WTC11 (cell line): ENCODE data around the gene PLEKHG5. TPM values are rescaled to one million over a fixed set of nuclear protein-coding genes. Genes with fewer than 3 reads are reported as not detected.

Experiments used
- ATAC-seq: fragments of 200-7000 bp; cut with Tn5 transposase; 2 replicates; pipeline ENCODE4 v1.10.0; 2021; ENCODE audit warnings: mild to moderate bottlenecking, moderate library complexity
- CTCF ChIA-PET: fragments of 300-600 bp; sonication (Branson Sonifier 250); formaldehyde crosslinking; loops from one replicate; lab custom pipeline; 2021; ENCODE audit warnings: antibody characterized with exemption; lab: Charles Lee
- POLR2A ChIA-PET: fragments of 350-600 bp; sonication (Branson Sonifier 250); formaldehyde crosslinking; loops from one replicate; lab custom pipeline; 2021; ENCODE audit warnings: antibody characterized with exemption; lab: Charles Lee
- DNase-seq: peaks from one replicate; pipeline ENCODE4 v3.0.0; 2021; ENCODE audit warnings: low spot score
- H3K27ac Mint-ChIP-seq: 2 replicates; pipeline ENCODE4 v1.8.0; 2021; ENCODE audit warnings: mixed read lengths
- H3K27me3 Mint-ChIP-seq: 2 replicates; pipeline ENCODE4 v1.8.0; 2021; ENCODE audit warnings: low read depth, mild to moderate bottlenecking, moderate library complexity, mixed read lengths
- H3K36me3 Mint-ChIP-seq: 2 replicates; pipeline ENCODE4 v1.8.0; 2021; ENCODE audit warnings: mixed read lengths
- H3K4me1 Mint-ChIP-seq: 2 replicates; pipeline ENCODE4 v1.8.0; 2022; ENCODE audit warnings: mixed read lengths
- H3K4me3 Mint-ChIP-seq: 2 replicates; pipeline ENCODE4 v1.8.0; 2021; ENCODE audit warnings: mild to moderate bottlenecking, moderate library complexity, mixed read lengths
- H3K9me3 Mint-ChIP-seq: 2 replicates; pipeline ENCODE4 v1.8.0; 2021; ENCODE audit warnings: mixed read lengths
- CREB1 ChIP-seq: sonication (generic); formaldehyde crosslinking; IDR thresholded peaks from 2 replicates; pipeline ENCODE4 v1.8.0; 2023; ENCODE audit warnings: mild to moderate bottlenecking, missing genetic modification reagents
- GABPB1 ChIP-seq: sonication (generic); formaldehyde crosslinking; IDR thresholded peaks from 2 replicates; pipeline ENCODE4 v1.8.1; 2023; ENCODE audit warnings: mild to moderate bottlenecking, missing genetic modification reagents
- MXD4 ChIP-seq: fragments of 250-450 bp; sonication (Bioruptor Pico); IDR thresholded peaks from 2 replicates; pipeline ENCODE4 v1.8.0; 2021; ENCODE audit warnings: mild to moderate bottlenecking, moderate library complexity, borderline replicate concordance
- NR3C1 ChIP-seq: sonication (generic); formaldehyde crosslinking; conservative IDR thresholded peaks from 2 replicates; pipeline ENCODE4 v1.8.1; 2023; ENCODE audit warnings: low read depth, mild to moderate bottlenecking, missing genetic modification reagents
- OVOL2 ChIP-seq: fragments of 250-450 bp; sonication (Bioruptor Pico); IDR thresholded peaks from 2 replicates; pipeline ENCODE4 v1.9.0; 2021; ENCODE audit warnings: mild to moderate bottlenecking, borderline replicate concordance
- PRRX2 ChIP-seq: fragments of 250-450 bp; sonication (Bioruptor Pico); IDR thresholded peaks from 2 replicates; pipeline ENCODE4 v1.8.0; 2021; ENCODE audit warnings: mild to moderate bottlenecking
- total RNA-seq: library from RNA; stranded (reverse); gene quantifications from 3 replicates; pipeline ENCODE4 v1.2.3, GENCODE V29; 2021
- TF ChIP-seq, protein P1 (sequence below): sonication (generic); formaldehyde crosslinking; IDR thresholded peaks from 2 replicates; pipeline ENCODE4 v1.8.0; 2022; ENCODE audit warnings: mild to moderate bottlenecking, missing genetic modification reagents
- TF ChIP-seq, protein P2 (sequence below): sonication (generic); formaldehyde crosslinking; IDR thresholded peaks from 2 replicates; pipeline ENCODE4 v1.8.1; 2023; ENCODE audit warnings: mild to moderate bottlenecking, missing genetic modification reagents, borderline replicate concordance
- TF ChIP-seq, protein P3 (sequence below): sonication (generic); formaldehyde crosslinking; IDR thresholded peaks from 2 replicates; pipeline ENCODE4 v1.8.1; 2023; ENCODE audit warnings: mild to moderate bottlenecking, moderate library complexity, missing genetic modification reagents
- TF ChIP-seq, protein P4 (sequence below): sonication (generic); formaldehyde crosslinking; IDR thresholded peaks from 2 replicates; pipeline ENCODE4 v1.8.1; 2022; ENCODE audit warnings: missing genetic modification reagents, borderline replicate concordance
- TF ChIP-seq, protein P5 (sequence below): fragments of 250-450 bp; sonication (Bioruptor Pico); IDR thresholded peaks from 2 replicates; pipeline ENCODE4 v1.9.0; 2021; ENCODE audit warnings: mild to moderate bottlenecking, borderline replicate concordance

Gene PLEKHG5
- total RNA-seq, 1 experiment from 2014 or later, result 27.5 TPM

DNA sequence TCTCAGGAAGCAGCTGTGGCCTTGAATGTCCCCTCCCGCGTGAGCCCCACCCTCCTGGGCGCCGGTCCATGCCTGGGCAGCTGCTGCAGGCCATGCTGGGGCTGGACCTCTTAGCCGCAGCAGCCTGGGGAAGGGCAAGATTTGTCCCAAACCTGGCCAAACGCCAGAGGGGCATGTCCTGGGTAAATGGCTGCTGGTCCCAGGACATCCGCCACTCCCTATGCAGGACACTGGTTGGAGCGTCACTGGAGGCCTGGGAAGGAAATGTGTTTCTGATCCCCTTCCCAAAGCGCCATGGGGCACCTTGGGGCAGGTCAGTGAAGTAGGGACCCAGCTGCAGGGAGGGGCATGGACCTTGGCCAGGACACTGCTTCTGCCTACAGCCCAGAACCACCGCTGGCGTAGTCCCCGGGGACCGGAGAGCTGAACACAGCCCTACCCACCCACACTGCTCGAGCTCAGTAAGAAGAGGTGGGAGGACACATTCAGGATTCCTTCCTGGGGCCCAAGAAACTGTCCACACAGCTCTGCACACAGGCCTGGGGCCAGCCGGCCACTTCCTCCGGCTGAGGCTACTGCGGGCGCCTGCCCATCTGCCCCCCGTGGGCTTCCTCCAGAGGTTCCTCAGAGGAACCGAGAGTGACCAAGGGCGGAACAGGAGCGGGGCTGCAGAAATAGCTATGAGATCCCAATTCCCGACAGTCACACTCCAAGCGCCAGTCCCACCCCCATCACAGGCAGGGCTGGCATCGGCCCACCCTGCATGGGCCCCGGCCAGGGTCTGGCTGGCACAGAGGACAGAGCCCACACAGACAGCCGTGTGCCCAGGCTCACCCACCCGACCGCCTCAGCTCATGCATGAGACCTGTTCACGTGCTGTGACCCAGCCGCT lies 10.8 kb upstream of the PLEKHG5 start (continued):
- TF ChIP-seq, protein P1, sequence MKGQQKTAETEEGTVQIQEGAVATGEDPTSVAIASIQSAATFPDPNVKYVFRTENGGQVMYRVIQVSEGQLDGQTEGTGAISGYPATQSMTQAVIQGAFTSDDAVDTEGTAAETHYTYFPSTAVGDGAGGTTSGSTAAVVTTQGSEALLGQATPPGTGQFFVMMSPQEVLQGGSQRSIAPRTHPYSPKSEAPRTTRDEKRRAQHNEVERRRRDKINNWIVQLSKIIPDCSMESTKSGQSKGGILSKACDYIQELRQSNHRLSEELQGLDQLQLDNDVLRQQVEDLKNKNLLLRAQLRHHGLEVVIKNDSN (CRISPR knock-in tag), result no peak
- TF ChIP-seq MXD4 (CRISPR knock-in tag), result no peak
- TF ChIP-seq, protein P2, sequence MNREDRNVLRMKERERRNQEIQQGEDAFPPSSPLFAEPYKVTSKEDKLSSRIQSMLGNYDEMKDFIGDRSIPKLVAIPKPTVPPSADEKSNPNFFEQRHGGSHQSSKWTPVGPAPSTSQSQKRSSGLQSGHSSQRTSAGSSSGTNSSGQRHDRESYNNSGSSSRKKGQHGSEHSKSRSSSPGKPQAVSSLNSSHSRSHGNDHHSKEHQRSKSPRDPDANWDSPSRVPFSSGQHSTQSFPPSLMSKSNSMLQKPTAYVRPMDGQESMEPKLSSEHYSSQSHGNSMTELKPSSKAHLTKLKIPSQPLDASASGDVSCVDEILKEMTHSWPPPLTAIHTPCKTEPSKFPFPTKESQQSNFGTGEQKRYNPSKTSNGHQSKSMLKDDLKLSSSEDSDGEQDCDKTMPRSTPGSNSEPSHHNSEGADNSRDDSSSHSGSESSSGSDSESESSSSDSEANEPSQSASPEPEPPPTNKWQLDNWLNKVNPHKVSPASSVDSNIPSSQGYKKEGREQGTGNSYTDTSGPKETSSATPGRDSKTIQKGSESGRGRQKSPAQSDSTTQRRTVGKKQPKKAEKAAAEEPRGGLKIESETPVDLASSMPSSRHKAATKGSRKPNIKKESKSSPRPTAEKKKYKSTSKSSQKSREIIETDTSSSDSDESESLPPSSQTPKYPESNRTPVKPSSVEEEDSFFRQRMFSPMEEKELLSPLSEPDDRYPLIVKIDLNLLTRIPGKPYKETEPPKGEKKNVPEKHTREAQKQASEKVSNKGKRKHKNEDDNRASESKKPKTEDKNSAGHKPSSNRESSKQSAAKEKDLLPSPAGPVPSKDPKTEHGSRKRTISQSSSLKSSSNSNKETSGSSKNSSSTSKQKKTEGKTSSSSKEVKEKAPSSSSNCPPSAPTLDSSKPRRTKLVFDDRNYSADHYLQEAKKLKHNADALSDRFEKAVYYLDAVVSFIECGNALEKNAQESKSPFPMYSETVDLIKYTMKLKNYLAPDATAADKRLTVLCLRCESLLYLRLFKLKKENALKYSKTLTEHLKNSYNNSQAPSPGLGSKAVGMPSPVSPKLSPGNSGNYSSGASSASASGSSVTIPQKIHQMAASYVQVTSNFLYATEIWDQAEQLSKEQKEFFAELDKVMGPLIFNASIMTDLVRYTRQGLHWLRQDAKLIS (CRISPR knock-in tag), result no peak
- no peak for TF ChIP-seq CREB1 (CRISPR knock-in tag)

DNA sequence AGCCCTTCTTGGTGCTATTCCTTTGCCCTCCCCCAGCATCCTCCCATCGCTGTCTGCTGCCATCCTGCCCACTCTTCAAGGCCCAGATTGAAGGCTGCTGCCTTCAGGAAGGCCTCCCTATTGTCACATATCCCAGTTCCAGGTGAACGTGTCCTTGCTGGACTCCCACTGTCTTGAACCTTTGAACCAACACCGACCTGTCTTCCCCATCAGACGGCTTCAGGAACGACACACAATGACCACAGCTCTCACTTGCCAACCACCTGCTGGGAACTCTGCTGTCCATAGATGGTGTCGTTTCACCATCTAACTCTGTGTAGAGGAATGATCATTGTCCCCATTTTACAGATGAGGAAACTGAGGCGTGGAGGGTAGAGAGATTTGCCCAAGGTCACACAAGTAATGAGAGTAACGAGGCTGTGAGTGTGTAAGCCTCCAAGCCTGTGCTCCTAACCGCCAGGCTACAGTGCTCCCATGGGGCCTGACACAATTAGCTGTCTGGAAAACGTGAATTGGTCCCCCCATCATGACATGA lies 9.9 kb upstream of the PLEKHG5 start:
- Mint-ChIP-seq H3K9me3 (no peaks in the 10 kb centered on the region), H3K4me3 (no peak overlapping the region), H3K36me3 (no peaks in the 10 kb centered on the region), H3K27ac (no peak overlapping the region), H3K4me1 (peaks cover 9% of the 10 kb centered on the region), H3K27me3 (peaks cover 22% of the 10 kb centered on the region)
- TF ChIP-seq, protein P1 (CRISPR knock-in tag), result no peak
- TF ChIP-seq, protein P3, sequence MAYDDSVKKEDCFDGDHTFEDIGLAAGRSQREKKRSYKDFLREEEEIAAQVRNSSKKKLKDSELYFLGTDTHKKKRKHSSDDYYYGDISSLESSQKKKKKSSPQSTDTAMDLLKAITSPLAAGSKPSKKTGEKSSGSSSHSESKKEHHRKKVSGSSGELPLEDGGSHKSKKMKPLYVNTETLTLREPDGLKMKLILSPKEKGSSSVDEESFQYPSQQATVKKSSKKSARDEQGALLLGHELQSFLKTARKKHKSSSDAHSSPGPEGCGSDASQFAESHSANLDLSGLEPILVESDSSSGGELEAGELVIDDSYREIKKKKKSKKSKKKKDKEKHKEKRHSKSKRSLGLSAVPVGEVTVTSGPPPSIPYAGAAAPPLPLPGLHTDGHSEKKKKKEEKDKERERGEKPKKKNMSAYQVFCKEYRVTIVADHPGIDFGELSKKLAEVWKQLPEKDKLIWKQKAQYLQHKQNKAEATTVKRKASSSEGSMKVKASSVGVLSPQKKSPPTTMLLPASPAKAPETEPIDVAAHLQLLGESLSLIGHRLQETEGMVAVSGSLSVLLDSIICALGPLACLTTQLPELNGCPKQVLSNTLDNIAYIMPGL (CRISPR knock-in tag), result no peak
- DNase-seq (no peak), ATAC-seq (no peak)
- ChIA-PET POLR2A (no interaction called here), CTCF (interaction anchor here (0.8 to 1.9 kb wide), 4 partner anchors 15 to 145 kb away, joined by 3 to 6 read pairs (median 3); no protein-coding TSS in a partner anchor)

DNA sequence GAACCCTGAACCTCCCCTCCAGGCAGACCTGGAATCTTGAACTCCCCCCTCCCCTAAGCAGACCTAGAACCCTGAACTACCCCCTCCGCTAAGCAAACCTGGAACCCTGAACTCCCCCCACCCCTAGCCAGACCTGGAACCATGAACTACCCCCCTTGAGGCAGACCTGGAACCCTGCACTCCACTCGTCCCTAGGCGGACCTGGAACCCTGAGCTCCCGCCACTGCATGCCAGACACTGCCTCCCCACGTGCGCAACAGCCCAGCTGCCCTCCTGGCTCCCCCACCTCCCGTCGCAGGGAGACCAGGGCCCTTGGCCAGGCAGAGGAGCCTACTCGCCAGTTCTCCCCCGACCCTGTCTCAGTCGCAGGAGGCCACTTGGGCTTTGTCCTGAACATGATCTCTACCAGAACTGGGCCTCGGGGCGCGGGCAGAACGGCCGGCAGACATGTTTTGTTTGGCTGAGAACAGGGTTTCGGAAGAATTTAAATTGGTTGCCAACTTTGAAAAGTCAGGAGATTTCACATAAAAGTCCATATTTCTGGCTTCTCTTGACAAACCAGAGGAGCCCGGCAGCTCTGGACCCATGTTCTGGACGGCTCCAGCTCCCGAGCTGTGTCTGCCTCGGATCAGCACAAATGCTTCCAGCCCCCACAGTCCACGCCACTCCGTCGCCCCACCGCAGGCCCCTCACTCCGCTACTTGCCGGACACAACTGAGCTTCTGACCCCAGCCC lies 9.2 kb upstream of the PLEKHG5 start:
- ATAC-seq, result no peak
- no peak overlapping the region for H3K4me3 Mint-ChIP-seq
- no peak overlapping the region for H3K27ac Mint-ChIP-seq
- no peaks in the 10 kb centered on the region for H3K9me3 Mint-ChIP-seq
- no peak for TF ChIP-seq PRRX2 (CRISPR knock-in tag)
- TF ChIP-seq NR3C1 (CRISPR knock-in tag), result no peak
- TF ChIP-seq GABPB1 (CRISPR knock-in tag), result no peak
- TF ChIP-seq, protein P4, sequence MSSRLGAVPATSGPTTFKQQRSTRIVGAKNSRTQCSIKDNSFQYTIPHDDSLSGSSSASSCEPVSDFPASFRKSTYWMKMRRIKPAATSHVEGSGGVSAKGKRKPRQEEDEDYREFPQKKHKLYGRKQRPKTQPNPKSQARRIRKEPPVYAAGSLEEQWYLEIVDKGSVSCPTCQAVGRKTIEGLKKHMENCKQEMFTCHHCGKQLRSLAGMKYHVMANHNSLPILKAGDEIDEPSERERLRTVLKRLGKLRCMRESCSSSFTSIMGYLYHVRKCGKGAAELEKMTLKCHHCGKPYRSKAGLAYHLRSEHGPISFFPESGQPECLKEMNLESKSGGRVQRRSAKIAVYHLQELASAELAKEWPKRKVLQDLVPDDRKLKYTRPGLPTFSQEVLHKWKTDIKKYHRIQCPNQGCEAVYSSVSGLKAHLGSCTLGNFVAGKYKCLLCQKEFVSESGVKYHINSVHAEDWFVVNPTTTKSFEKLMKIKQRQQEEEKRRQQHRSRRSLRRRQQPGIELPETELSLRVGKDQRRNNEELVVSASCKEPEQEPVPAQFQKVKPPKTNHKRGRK (CRISPR knock-in tag), result no peak
- TF ChIP-seq, protein P5, sequence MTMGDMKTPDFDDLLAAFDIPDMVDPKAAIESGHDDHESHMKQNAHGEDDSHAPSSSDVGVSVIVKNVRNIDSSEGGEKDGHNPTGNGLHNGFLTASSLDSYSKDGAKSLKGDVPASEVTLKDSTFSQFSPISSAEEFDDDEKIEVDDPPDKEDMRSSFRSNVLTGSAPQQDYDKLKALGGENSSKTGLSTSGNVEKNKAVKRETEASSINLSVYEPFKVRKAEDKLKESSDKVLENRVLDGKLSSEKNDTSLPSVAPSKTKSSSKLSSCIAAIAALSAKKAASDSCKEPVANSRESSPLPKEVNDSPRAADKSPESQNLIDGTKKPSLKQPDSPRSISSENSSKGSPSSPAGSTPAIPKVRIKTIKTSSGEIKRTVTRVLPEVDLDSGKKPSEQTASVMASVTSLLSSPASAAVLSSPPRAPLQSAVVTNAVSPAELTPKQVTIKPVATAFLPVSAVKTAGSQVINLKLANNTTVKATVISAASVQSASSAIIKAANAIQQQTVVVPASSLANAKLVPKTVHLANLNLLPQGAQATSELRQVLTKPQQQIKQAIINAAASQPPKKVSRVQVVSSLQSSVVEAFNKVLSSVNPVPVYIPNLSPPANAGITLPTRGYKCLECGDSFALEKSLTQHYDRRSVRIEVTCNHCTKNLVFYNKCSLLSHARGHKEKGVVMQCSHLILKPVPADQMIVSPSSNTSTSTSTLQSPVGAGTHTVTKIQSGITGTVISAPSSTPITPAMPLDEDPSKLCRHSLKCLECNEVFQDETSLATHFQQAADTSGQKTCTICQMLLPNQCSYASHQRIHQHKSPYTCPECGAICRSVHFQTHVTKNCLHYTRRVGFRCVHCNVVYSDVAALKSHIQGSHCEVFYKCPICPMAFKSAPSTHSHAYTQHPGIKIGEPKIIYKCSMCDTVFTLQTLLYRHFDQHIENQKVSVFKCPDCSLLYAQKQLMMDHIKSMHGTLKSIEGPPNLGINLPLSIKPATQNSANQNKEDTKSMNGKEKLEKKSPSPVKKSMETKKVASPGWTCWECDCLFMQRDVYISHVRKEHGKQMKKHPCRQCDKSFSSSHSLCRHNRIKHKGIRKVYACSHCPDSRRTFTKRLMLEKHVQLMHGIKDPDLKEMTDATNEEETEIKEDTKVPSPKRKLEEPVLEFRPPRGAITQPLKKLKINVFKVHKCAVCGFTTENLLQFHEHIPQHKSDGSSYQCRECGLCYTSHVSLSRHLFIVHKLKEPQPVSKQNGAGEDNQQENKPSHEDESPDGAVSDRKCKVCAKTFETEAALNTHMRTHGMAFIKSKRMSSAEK, result no peak
- TF ChIP-seq OVOL2 (CRISPR knock-in tag), result no peak
- peaks cover 28% of the 10 kb centered on the region for H3K27me3 Mint-ChIP-seq
- ChIA-PET POLR2A (no interaction called here), CTCF (interaction anchor here (0.8 to 3.9 kb wide), 7 partner anchors 15 to 146 kb away, joined by 3 to 21 read pairs (median 4); no protein-coding TSS in a partner anchor)
- DNase-seq, result no peak
- H3K36me3 Mint-ChIP-seq, result no peaks in the 10 kb centered on the region
- H3K4me1 Mint-ChIP-seq, result peaks cover 15% of the 10 kb centered on the region
